Stimulated activated CD8-positive, alpha-beta memory T cell treated with anti-CD3 and anti-CD28 coated beads, Interleukin-2, amount 100 ng/mL, for 1 hour (primary cell): ENCODE results near the gene TRHDE.
"Not testable (repeated sequence)": the region's sequence is repeated elsewhere in the genome, so short reads cannot be mapped to it uniquely, and the experiment has no call there.

Experiments used
- DNase-seq, 2 donors: peaks; one replicate each; pipeline ENCODE4 v3.0.0-alpha.2; 2020; ENCODE audit warnings: low read depth in 2 of 2

Gene TRHDE

DNA sequence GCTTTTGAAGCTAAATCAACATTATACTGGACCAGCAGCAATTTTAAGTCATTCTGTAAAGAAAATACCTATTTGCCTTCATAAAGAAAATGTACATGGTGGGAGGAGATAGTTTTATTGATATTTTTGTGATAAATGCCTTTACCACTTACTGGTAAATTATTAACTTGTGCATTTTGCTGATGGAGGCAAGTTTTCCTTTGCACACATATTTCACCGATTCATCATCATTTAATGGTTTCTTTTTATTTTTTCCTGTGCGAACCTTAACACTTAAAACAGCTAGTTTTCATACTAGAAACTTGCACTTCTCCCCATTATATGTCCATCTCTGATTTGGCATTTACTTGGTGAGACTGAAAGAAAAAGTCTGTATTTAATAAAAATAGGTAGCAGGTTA is 239.3 kb downstream of the TRHDE start:
- DNase-seq: no peak

- DNase-seq: no peak
Measured at GRCh38 chr12:72511906-72512305, 239.7 kb downstream of the TRHDE start.

- DNase-seq: not testable (repeated sequence)
Measured at GRCh38 chr12:72520044-72520678, 248.0 kb downstream of the TRHDE start.

DNA sequence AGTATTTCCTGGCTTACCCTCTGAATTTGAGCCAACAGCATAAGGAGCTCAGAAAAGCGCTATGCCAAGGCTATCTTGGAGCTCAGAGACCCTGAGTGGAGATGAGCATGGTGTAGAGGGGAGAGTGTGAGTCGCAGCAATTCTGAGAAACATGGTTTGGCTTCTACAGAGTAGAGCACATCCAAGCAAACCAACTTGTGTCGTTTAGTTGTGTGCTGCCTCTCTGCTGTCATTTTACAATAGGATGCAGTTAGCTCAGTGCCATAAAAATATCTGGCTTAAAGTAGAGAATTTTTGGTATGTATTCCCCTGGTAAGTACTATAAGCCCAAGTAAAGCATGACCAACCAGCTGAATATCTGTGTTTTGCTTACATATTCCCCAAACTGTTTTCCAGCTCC is 249.2 kb downstream of the TRHDE start:
- DNase-seq: no peak

GRCh38 chr12:72522411-72522810 is 250.2 kb downstream of the TRHDE start:
- no peak for DNase-seq

DNA sequence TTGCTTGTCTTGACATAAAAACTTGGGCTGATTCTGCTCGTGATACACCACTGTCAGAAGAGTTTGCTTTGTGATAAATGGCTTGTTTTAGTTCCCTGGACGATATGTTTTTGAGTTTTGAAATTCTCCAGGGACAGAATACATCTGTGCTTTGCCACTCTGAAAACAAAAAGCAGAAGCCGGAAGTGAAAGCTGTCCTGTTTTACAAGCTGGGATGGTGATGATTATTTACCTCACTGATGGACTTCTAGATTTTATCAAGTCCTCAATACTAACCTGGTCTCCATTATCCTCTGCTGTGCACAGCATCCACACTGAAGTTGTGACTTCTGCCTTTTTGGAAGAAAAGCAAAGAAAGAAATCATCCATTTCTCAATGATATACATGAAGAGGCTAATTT is 251.6 kb downstream of the TRHDE start:
- no peak for DNase-seq

DNA sequence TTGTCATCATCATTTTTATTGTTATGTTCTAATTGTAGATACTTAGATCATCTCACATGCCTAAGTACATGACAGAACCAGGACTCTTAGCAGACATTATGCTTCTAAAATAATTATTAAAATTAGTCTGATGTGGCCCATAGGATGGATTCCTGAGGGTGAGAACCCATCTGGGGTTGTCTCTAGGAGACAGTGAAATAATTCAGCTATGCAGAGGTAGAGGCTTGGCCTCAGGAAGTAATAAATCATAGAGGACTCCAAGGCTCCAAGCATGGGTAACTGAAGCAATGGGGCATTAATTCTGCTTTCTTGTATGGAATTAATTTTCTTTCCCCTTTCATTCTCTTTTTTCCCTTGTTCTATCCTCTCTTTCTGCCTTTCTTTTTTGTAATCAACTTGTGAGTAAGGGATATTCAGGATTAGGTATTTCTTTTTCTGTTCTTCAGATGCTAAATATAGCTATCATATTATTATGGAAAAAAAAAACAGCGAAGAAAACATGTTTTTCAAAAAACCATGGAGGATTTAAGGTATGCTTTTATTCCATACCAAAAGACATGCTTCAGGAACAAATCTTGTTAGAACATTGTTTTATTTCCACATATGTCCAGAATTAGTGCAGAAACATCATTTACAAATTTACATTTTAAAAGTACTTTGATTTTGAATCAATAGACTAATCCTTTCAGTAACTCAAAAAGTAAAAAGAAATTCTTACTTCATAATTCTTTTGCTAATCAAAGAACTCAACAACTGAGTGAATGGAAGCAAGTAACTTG is 263.2 kb downstream of the TRHDE start:
- no peak for DNase-seq

DNA sequence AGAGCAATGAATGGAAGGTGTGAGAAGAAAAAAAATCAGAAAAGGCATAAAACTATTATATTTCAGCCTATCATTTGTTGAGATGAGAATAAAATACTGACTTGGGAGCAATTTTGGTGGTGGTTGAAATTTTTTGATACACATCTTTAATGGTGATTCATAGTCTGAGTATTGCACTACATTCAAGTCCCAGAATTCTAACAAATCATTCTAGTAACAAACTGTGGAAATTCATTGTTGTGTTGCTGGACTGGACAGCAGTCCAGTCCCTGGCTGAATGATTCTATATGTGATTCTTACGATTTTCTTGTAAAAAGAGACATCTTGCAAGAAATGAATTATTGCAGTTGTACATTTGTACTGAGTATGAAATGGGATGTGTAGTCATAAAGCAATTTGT is 268.6 kb downstream of the TRHDE start:
- no peak for DNase-seq

DNA sequence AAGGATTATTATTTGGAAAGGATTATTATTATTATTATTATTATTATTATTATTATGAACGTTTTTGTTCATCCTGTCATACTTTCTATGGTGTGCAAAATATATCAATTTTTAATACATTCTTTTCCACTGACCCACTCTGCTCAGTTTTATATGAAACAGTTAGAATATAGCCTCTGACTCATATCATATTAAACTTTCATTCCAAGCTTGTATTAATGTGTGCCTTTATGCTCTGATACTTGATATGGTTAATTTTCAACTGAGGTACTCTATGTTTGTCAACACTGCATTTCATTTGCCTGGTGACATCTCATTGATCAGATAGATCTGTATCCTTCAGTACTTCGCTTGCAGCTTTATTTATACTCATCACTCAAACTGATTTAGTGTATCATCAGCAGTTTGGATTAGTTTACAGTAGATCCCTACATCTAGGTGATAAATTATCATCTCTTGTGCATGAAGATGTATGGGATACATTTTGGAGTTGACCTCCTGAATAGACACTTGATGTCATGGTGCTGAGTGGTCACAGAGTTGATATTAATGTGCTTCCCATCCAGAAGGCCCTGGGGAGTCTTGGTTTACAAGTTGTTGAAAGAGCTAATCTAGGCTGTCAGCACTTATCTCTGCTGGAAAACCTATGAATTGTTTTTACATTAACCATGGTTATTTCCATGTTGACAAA is 271.8 kb downstream of the TRHDE start:
- no peak for DNase-seq

GRCh38 chr12:72546106-72546505 is 273.9 kb downstream of the TRHDE start:
- no peak for DNase-seq

GRCh38 chr12:72547573-72547972 is 275.4 kb downstream of the TRHDE start:
- no peak for DNase-seq

DNA sequence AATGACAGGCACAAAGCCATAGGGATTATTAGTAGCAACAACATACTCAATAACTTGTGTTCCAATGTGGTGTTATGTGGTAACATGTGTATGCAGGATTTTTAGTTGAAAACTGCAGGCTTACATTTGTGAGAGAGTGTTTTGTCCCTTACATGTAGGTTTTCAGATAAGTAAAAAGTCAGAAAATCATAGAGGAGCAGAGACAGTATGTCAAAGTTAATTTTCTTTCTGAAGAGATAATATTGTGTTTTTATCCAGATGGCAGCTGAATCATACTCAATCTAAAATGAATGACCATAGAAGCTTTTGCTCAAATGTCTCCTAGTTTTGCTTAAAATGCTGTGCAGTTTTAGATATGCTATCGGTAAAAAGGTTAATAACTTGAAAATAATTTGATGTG is 277.0 kb downstream of the TRHDE start:
- DNase-seq: no peak

DNA sequence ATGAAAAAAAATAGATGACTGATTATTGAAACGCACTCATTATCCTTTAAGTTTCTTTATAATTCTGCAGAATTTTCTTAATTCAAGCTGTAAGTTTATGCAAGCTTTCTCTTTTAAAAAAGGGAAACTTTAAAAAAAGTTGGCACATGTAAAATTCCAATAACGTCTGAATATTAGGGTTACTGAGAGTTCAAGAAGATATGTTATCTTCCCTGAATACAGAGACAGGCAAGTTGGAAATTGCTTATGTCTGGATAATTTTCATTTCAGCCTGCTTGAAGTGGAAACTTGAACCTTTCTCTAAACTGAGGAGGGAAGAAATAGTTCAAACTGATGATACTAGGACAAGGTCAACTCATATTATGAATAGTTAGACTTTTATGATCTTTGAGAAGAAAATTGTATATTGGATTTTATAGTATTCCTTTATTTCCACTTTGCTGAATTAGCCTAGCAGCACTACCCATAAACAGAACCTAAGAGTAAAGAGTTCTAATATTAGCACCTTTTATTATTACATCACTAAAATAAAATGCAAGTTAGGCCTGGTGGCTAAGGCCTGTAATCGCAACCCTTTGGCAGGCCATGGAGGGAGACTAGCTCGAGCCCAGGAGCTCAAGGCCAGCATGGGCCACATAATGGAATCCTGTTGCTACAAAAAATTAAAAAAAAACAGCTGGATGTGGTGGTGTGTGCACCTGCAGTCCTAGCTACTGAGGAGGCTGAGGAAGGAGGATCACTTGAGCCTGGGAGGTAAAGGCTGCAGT is 288.0 kb downstream of the TRHDE start:
- DNase-seq: no peak

DNA sequence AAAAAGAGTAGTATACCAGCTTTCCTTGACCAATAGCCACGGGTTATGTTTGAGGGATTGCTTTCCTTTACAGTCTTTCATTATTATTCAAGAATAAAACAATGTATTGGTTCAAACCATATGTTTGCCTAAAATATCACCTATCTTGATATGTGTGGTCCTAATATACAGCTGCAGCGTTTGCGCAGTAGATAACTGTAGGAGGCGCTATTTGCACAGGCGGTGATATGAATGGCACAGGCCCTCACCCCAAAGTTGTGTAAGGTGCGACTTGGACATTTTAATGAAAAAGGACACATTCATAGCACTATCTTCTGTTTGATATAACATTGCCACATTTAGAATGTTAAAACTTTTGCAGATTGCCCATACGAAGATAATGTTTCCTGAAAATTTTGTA is 298.4 kb downstream of the TRHDE start:
- DNase-seq: no peak

- no peak for DNase-seq
Measured at GRCh38 chr12:72574138-72574537, 302.0 kb downstream of the TRHDE start.

DNA sequence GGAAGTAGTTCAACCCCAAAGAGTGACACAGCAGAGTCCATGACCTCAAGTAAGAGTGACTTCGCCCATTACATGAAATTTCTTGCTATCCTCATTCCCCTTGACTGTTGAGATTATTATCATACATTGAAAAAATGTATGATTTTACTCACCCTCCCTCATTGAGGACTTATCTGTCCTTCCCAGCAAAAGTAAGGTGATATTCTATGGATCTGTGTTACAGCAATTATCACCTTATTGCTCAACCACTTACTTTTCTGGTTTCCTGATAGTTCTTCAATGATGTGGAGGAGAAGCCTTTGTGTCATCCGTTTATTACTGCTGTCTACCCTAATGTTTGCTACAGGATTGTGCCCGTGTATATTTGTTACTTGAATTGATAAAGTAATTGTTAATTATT is 306.2 kb downstream of the TRHDE start:
- DNase-seq: no peak

- DNase-seq: no peak
Measured at GRCh38 chr12:72586456-72586855, 314.3 kb downstream of the TRHDE start.

- DNase-seq: no peak
Measured at GRCh38 chr12:72602581-72602980, 330.4 kb downstream of the TRHDE start.

DNA sequence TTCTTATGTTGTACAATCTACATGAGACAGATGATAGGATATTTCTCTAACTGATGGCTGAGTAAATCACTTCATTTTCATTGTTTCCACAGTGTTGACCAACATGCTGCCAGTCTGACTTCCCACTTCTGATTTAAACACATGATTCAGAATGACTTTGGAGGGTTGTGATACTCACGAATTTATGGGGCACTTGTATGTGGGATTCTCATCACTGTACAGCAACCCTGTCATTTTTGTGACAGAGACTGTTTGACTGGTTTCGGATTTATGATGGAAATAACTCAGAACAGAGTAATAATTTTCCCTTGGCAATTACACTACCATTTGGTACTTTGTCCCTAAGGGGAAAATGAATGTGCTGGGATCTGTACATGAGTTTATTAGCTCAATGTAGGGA is 333.8 kb downstream of the TRHDE start:
- DNase-seq: no peak

- no peak for DNase-seq
Measured at GRCh38 chr12:72610342-72610741, 338.2 kb downstream of the TRHDE start.

DNA sequence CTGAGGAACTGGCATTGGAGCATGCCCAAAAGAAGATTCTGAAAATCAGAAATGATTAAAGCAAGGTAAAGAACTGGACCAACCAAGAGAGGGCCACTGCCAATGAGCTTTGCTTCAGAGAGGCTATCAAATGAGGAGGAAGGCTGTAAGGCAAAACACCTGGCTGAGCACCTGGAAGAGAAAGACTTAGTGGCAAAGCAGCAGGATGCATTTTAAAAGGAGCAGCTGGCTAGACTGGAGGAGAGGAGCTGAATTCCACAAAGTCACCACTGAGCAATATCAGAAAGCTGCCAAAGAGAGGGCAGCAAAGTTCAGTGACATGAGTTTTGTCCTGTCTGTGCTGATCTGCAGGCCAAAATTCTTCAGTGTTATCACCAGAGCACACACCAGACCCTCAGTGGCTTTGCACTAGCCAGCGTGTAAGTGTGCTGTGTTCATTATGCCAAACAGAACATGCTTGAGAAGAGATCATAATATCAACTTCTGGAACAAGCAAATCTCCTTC is 338.7 kb downstream of the TRHDE start:
- no peak for DNase-seq

DNA sequence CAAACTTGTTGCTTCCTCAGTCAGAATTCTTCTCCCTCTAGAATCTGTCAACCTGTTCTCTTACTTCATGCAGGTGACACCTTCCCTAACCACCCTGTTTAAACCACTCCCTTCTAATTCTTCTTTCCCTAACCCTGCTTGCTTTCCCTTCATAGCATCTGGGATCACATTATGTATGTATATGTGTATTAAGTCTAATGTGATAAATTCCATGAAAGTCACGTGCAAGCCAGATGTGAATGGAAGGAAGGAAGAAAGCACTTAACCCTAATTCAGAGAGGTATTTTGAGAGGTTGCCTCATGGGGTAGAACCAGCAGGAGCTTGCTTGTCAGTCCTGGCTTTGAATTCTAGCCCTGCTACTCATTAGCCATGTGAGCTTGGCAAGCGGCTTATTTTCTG is 340.0 kb downstream of the TRHDE start:
- DNase-seq: no peak
